ENCODE measurements around the gene SGSM2. TPM values are rescaled to one million over a fixed set of nuclear protein-coding genes. Genes with fewer than 3 reads are reported as not detected.

The SGSM2 gene
- total and polyA plus RNA-seq, 2 of the 13 experiments (the other 11 are each of a cell fraction or from before 2014, with no cell fraction given) = 30.4 to 51.3 TPM

DNA sequence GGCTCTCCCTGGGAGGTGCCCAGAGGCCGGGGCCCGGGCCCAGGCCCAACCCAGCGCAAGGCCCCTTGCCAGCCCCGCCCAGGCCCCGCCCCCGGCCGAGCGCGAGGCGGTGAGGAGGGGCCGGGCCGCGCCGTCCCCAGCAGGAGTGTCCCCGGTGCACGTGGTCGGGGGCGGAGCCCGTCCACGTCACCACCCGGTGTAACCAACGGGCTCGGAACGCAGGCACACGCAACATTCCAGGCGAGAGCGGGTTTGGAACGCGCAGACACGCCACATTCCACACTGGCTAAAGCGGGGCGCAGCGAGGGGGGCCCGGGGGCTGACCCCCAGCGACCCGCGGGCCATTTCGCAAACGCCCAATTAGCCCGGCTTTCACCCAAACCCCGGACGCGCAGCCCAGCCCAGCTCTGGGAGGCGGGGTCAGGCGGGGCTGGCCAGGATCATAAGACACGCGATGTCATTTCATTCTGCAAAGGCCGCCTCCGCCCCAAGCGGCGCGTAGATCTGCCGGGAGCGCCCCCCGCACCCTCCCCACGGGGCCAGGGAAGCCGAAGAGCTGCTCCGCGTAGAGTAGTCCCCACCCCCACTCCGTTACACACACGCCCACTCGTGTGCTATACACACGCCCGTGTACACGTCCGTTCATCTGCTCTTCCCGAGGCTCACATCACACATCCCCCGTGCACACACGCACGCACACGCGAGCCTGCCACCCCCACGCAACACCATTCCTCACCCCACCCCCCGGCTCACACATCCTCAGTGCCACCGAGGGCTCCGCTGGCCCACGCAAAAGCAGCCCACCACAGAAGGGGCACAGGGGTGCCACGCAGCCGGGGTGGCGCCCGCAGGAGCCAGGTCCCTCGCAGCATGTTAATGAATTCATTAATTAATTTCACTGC, 62.5 kb downstream of the SGSM2 start (continued):
- TF ChIP-seq, protein P1, sequence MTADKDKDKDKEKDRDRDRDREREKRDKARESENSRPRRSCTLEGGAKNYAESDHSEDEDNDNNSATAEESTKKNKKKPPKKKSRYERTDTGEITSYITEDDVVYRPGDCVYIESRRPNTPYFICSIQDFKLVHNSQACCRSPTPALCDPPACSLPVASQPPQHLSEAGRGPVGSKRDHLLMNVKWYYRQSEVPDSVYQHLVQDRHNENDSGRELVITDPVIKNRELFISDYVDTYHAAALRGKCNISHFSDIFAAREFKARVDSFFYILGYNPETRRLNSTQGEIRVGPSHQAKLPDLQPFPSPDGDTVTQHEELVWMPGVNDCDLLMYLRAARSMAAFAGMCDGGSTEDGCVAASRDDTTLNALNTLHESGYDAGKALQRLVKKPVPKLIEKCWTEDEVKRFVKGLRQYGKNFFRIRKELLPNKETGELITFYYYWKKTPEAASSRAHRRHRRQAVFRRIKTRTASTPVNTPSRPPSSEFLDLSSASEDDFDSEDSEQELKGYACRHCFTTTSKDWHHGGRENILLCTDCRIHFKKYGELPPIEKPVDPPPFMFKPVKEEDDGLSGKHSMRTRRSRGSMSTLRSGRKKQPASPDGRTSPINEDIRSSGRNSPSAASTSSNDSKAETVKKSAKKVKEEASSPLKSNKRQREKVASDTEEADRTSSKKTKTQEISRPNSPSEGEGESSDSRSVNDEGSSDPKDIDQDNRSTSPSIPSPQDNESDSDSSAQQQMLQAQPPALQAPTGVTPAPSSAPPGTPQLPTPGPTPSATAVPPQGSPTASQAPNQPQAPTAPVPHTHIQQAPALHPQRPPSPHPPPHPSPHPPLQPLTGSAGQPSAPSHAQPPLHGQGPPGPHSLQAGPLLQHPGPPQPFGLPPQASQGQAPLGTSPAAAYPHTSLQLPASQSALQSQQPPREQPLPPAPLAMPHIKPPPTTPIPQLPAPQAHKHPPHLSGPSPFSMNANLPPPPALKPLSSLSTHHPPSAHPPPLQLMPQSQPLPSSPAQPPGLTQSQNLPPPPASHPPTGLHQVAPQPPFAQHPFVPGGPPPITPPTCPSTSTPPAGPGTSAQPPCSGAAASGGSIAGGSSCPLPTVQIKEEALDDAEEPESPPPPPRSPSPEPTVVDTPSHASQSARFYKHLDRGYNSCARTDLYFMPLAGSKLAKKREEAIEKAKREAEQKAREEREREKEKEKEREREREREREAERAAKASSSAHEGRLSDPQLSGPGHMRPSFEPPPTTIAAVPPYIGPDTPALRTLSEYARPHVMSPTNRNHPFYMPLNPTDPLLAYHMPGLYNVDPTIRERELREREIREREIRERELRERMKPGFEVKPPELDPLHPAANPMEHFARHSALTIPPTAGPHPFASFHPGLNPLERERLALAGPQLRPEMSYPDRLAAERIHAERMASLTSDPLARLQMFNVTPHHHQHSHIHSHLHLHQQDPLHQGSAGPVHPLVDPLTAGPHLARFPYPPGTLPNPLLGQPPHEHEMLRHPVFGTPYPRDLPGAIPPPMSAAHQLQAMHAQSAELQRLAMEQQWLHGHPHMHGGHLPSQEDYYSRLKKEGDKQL (CRISPR knock-in tag; IDR thresholded peaks at IDR 0.05; ENCODE audit: low read depth) = 0 out of 2 replicates have a peak, but pooled peaks have one; percentile 24
- TF ChIP-seq MYNN (CRISPR knock-in tag; IDR thresholded peaks at IDR 0.05; ENCODE audit: low read depth) = no peak
- no peak for TF ChIP-seq ZNF10 (CRISPR knock-in tag; IDR thresholded peaks at IDR 0.05; ENCODE audit: borderline replicate concordance, low read depth)
- peak; percentile 64; the same call in 1 of the 2 replicates for TF ChIP-seq TARDBP (CRISPR knock-in tag; IDR thresholded peaks at IDR 0.05)
- TF ChIP-seq, protein P2, sequence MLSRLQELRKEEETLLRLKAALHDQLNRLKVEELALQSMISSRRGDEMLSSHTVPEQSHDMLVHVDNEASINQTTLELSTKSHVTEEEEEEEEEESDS (CRISPR knock-in tag; IDR thresholded peaks at IDR 0.05; ENCODE audit: borderline replicate concordance) = no peak
- no peak for TF ChIP-seq ZFP90 (CRISPR knock-in tag; IDR thresholded peaks at IDR 0.05; ENCODE audit: borderline replicate concordance)
- no peak for TF ChIP-seq ZSCAN9 (CRISPR knock-in tag; IDR thresholded peaks at IDR 0.05; ENCODE audit: borderline replicate concordance)
- TF ChIP-seq, protein P3, sequence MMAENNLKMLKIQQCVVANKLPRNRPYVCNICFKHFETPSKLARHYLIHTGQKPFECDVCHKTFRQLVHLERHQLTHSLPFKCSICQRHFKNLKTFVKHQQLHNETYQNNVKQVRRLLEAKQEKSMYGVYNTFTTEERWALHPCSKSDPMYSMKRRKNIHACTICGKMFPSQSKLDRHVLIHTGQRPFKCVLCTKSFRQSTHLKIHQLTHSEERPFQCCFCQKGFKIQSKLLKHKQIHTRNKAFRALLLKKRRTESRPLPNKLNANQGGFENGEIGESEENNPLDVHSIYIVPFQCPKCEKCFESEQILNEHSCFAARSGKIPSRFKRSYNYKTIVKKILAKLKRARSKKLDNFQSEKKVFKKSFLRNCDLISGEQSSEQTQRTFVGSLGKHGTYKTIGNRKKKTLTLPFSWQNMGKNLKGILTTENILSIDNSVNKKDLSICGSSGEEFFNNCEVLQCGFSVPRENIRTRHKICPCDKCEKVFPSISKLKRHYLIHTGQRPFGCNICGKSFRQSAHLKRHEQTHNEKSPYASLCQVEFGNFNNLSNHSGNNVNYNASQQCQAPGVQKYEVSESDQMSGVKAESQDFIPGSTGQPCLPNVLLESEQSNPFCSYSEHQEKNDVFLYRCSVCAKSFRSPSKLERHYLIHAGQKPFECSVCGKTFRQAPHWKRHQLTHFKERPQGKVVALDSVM (CRISPR knock-in tag; IDR thresholded peaks at IDR 0.05) = peak; percentile 18; the same call in 1 of the 2 replicates
- TF ChIP-seq ZSCAN21 (CRISPR knock-in tag; IDR thresholded peaks at IDR 0.05; ENCODE audit: borderline replicate concordance) = peak; percentile 64; the same call in 1 of the 2 replicates
- no peak for TF ChIP-seq MTF1 (CRISPR knock-in tag; IDR thresholded peaks at IDR 0.05)
- peak; percentile 85 for TF ChIP-seq ZC3H4 (CRISPR knock-in tag; IDR thresholded peaks at IDR 0.05; ENCODE audit: borderline replicate concordance)
- no peak for TF ChIP-seq MAFG (CRISPR knock-in tag; IDR thresholded peaks at IDR 0.05)
- no peak; the same call in 1 of the 2 replicates for TF ChIP-seq PHF8 (CRISPR knock-in tag; IDR thresholded peaks at IDR 0.05)
- TF ChIP-seq ZNF460 (CRISPR knock-in tag; IDR thresholded peaks at IDR 0.05; ENCODE audit: borderline replicate concordance) = no peak
- TF ChIP-seq, protein P4, sequence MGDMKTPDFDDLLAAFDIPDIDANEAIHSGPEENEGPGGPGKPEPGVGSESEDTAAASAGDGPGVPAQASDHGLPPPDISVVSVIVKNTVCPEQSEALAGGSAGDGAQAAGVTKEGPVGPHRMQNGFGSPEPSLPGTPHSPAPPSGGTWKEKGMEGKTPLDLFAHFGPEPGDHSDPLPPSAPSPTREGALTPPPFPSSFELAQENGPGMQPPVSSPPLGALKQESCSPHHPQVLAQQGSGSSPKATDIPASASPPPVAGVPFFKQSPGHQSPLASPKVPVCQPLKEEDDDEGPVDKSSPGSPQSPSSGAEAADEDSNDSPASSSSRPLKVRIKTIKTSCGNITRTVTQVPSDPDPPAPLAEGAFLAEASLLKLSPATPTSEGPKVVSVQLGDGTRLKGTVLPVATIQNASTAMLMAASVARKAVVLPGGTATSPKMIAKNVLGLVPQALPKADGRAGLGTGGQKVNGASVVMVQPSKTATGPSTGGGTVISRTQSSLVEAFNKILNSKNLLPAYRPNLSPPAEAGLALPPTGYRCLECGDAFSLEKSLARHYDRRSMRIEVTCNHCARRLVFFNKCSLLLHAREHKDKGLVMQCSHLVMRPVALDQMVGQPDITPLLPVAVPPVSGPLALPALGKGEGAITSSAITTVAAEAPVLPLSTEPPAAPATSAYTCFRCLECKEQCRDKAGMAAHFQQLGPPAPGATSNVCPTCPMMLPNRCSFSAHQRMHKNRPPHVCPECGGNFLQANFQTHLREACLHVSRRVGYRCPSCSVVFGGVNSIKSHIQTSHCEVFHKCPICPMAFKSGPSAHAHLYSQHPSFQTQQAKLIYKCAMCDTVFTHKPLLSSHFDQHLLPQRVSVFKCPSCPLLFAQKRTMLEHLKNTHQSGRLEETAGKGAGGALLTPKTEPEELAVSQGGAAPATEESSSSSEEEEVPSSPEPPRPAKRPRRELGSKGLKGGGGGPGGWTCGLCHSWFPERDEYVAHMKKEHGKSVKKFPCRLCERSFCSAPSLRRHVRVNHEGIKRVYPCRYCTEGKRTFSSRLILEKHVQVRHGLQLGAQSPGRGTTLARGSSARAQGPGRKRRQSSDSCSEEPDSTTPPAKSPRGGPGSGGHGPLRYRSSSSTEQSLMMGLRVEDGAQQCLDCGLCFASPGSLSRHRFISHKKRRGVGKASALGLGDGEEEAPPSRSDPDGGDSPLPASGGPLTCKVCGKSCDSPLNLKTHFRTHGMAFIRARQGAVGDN (CRISPR knock-in tag; IDR thresholded peaks at IDR 0.05) = peak; percentile 74

Data from HepG2 (cell line).